HepG2 (cell line): ENCODE data around the gene SPAG6. TPM values are rescaled to one million over a fixed set of nuclear protein-coding genes. Genes with fewer than 3 reads are reported as not detected.
A peak's percentile ranks its signal among the peaks of the same experiment; 100 is the strongest.

Experiments used
- ATAC-seq: fragments of 200-7000 bp; cut with Tn5 transposase; 3 replicates; pipeline ENCODE4 v1.9.1; 2020; ENCODE audit warnings: mild to moderate bottlenecking, moderate library complexity
- BruUV-seq: library from RNA; stranded (reverse); fragments of 400-500 nt; replicated peaks from 2 replicates; lab custom pipeline; 2021; lab: Mats Ljungman, UMichigan
- CTCF ChIA-PET: fragments of 300-600 bp; formaldehyde crosslinking; extraction: SDS; loops from one replicate; lab custom pipeline; 2021; ENCODE audit warnings: low total read pairs, inconsistent platforms, low intra/inter-chr PET ratio; lab: Yijun Ruan, JAX
- POLR2A ChIA-PET: fragments of 350-600 bp; sonication (Branson Sonifier 250); formaldehyde crosslinking; loops from one replicate; lab custom pipeline; 2020; ENCODE audit warnings: antibody characterized with exemption, inconsistent platforms; lab: Yijun Ruan, JAX
- DNase-seq: peaks from one replicate; pipeline ENCODE4 v3.0.0-alpha.2; 2015; ENCODE audit warnings: low spot score
- FAIRE-seq: peaks from 3 replicates; lab custom pipeline; 2011; peaks lifted over from hg19 to GRCh38; lab: Jason Lieb, UNC
- H2AFZ ChIP-seq: one replicate; pipeline ENCODE4 v1.6.1; 2011; ENCODE audit warnings: low read length, inconsistent platforms
- H3K27ac ChIP-seq: fragments of 300-600 bp; 3 replicates; pipeline ENCODE4 v1.8.0; 2011; ENCODE audit warnings: mixed run types, mild to moderate bottlenecking, mixed read lengths, low read length, inconsistent platforms; ENCODE audit not compliant: insufficient read depth; ENCODE audit errors: extremely low read length
- H3K27me3 ChIP-seq, 2 experiments: fragments of 200-600 bp in 1 of 2; 2 replicates in 1 of 2; 3 replicates in 1 of 2; pipeline versions ENCODE4 v1.6.0 to v1.8.0; 2011; ENCODE audit warnings: low read length in 2 of 2, mild to moderate bottlenecking in 2 of 2, moderate library complexity in 2 of 2, inconsistent platforms in 1 of 2; ENCODE audit not compliant: insufficient read depth in 2 of 2, control insufficient read depth in 1 of 2
- H3K36me3 ChIP-seq, 2 experiments: fragments of 200-600 bp in 1 of 2; replicated peaks in 1 of 2; 2 replicates in 1 of 2; 3 replicates in 1 of 2; pipeline versions ENCODE4 v1.5.1 to v1.8.0; 2011; ENCODE audit warnings: low read length in 2 of 2, inconsistent platforms in 1 of 2; ENCODE audit not compliant: insufficient read depth in 2 of 2, control insufficient read depth in 1 of 2
- H3K4me1 ChIP-seq: 2 replicates; pipeline ENCODE4 v1.5.1; 2012; ENCODE audit warnings: low read length, inconsistent platforms; ENCODE audit not compliant: insufficient read depth
- H3K4me2 ChIP-seq: 2 replicates; pipeline ENCODE4 v1.6.0; 2011; ENCODE audit warnings: low read depth, low read length, inconsistent platforms
- H3K4me3 ChIP-seq, 3 experiments: fragments of 200-600 bp in 1 of 3; sonication (generic), shearing (Covaris generic) in 1 of 3; replicated peaks in 1 of 3; 2 replicates each; pipeline ENCODE4 v1.5.1; 2011 to 2016; ENCODE audit warnings: low read length in 3 of 3, inconsistent platforms in 2 of 3, low read depth in 2 of 3, mild to moderate bottlenecking in 2 of 3, control low read depth in 1 of 3, mixed read lengths in 1 of 3; ENCODE audit not compliant: insufficient read depth in 1 of 3
- H3K79me2 ChIP-seq: one replicate; pipeline ENCODE4 v1.6.1; 2011; ENCODE audit warnings: low read length, inconsistent platforms; ENCODE audit not compliant: insufficient read depth
- H3K9ac ChIP-seq: 2 replicates; pipeline ENCODE4 v1.6.0; 2011; ENCODE audit warnings: mild to moderate bottlenecking, low read depth, low read length, inconsistent platforms; ENCODE audit not compliant: insufficient read depth
- H3K9me3 ChIP-seq: 2 replicates; pipeline ENCODE4 v1.5.1; 2012; ENCODE audit warnings: mild to moderate bottlenecking, low read length
- H4K20me1 ChIP-seq: 2 replicates; pipeline ENCODE4 v1.6.0; 2011; ENCODE audit warnings: inconsistent platforms, mild to moderate bottlenecking, low read length, moderate library complexity; ENCODE audit not compliant: insufficient read depth
- GABPA ChIP-seq, 2 experiments: IDR thresholded peaks; 2 replicates each; pipeline ENCODE4 v1.6.1; 2011 to 2016; ENCODE audit warnings: low read depth in 2 of 2, low read length in 1 of 2, missing biosample characterization in 1 of 2, missing genetic modification characterization in 1 of 2
- TBX2 ChIP-seq: sonication (generic); formaldehyde crosslinking; IDR thresholded peaks from 2 replicates; pipeline ENCODE4 v1.5.0; 2020; ENCODE audit warnings: missing genetic modification reagents, mild to moderate bottlenecking, borderline replicate concordance
- ZBED4 ChIP-seq: sonication (generic); formaldehyde crosslinking; IDR thresholded peaks from 2 replicates; pipeline ENCODE4 v1.4.0; 2020; ENCODE audit warnings: missing genetic modification reagents, borderline replicate concordance
- ZBTB42 ChIP-seq: sonication (generic); formaldehyde crosslinking; IDR thresholded peaks from 2 replicates; pipeline ENCODE4 v1.5.0; 2020; ENCODE audit warnings: mild to moderate bottlenecking, missing genetic modification reagents
- ZKSCAN1 ChIP-seq: fragments of 150-350 bp; IDR thresholded peaks from 2 replicates; pipeline ENCODE4 v1.6.1; 2014; ENCODE audit warnings: low read length
- ZNF772 ChIP-seq: sonication (generic); formaldehyde crosslinking; IDR thresholded peaks from 2 replicates; pipeline ENCODE4 v1.5.0; 2020; ENCODE audit warnings: mild to moderate bottlenecking, missing genetic modification reagents
- ZNF773 ChIP-seq: sonication (generic); formaldehyde crosslinking; IDR thresholded peaks from 2 replicates; pipeline ENCODE4 v1.4.0; 2020; ENCODE audit warnings: missing genetic modification reagents, borderline replicate concordance
- ZNF777 ChIP-seq: sonication (generic); formaldehyde crosslinking; IDR thresholded peaks from 2 replicates; pipeline ENCODE4 v1.4.0; 2020; ENCODE audit warnings: missing genetic modification reagents
- WGBS: methylation state at CpG from one replicate; pipeline ENCODE4 v1.1.6; 2017; ENCODE audit warnings: low lambda C conversion rate; 5-methylcytosine and 5-hydroxymethylcytosine counted together
- in situ Hi-C: cut with HindIII; loops from 2 replicates; pipeline ENCODE4 v1.10.0; 2017; ENCODE audit warnings: low pct_unique_long_range_greater_than_20kb; ENCODE audit not compliant: extremely low pct_ligation_motif_present
- intact Hi-C: fragments of 100-400 bp; cut with micrococcal nuclease; formaldehyde crosslinking; loops from one replicate; pipeline ENCODE4 v1.10.0; 2022; ENCODE audit not compliant: unreplicated experiment
- polyA plus RNA-seq, 8 experiments: library from polyadenylated mRNA; depleted of rRNA in 3 of 8; stranded (reverse) in 7 of 8; unstranded in 1 of 8; fragments of >200 nt; fragmentation: Illumina TruSeq in 4 of 8; extraction: Trizol in 4 of 8; gene quantifications; 2 replicates each; pipeline versions ENCODE4 v1.2.1 to v1.2.3, GENCODE V29; 2011 to 2016; ENCODE audit warnings: low read depth in 4 of 8, missing spikeins in 1 of 8, mixed read lengths in 1 of 8; ENCODE audit not compliant: insufficient read depth in 1 of 8
- total RNA-seq, 5 experiments: library from RNA; depleted of rRNA; stranded (reverse); fragments of >200 nt; fragmentation: Illumina TruSeq; extraction: Trizol; gene quantifications; 2 replicates each; pipeline ENCODE4 v1.2.3, GENCODE V29; 2016; ENCODE audit warnings: low read depth in 1 of 5
- TF ChIP-seq, protein P1 (sequence below): sonication (generic); formaldehyde crosslinking; IDR thresholded peaks from 2 replicates; pipeline ENCODE4 v1.4.0; 2020; ENCODE audit warnings: mild to moderate bottlenecking, missing genetic modification reagents

The SPAG6 gene
- total and polyA plus RNA-seq, 2 of the 13 experiments (the other 11 are each of a cell fraction or from before 2014, with no cell fraction given) = not detected

DNA sequence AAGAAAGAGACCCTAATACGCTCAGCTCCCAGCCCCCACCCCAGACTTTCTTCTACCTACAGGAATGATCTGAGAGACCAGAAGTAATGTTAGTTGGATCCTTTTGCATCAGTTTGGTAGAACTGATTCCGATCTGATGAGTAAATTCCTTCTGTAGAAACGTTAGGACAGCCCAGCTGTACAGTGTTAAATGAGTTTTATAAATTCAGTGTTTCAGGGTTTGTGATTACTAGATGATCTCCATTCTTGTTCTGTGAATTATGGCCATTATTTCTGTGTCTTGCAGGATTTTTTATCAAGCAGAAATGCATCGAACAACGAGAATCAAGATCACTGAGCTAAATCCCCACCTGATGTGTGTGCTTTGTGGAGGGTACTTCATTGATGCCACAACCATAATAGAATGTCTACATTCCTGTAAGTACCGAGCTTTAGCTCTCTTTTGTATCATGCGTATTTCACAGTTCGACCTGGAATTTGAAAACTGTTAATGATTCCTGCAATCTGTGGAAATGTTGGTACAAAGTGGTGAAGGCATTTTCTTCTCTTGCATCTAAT is 19.1 kb upstream of the SPAG6 start:
- DNase-seq = no peak
- intact Hi-C loops (loop anchor here (10.0 kb wide), 1 partner anchor 189 kb away; no protein-coding TSS in a partner anchor), in situ Hi-C loops (no loop called here)
- 81% methylated on average over 8 of the region's 8 CpGs for WGBS
- H3K9ac ChIP-seq = 0 out of 2 replicates have a peak overlapping the region, but pooled peaks have one; percentile 36
- H3K4me2 ChIP-seq = peak overlapping the region; percentile 77
- H2AFZ ChIP-seq = no peak overlapping the region
- CTCF ChIA-PET = no interaction called here
- H3K27me3 ChIP-seq = peaks cover 0 to 7% of the 10 kb centered on the region in 2 experiments; a peak in 2 of 5 replicates
- peak overlapping the region; percentile 56 for H3K27ac ChIP-seq
- POLR2A ChIA-PET = interaction anchor here (0.6 to 2.4 kb wide), 2 partner anchors 10 to 14 kb away, joined by 3 to 15 read pairs; partner anchors contain the start of gene COMMD3
- H3K4me3 ChIP-seq = peak overlapping the region; percentile 52 to 79 (median 54); a peak in 4 of 6 replicates
- H3K79me2 ChIP-seq = peaks cover 30% of the 10 kb centered on the region
- peaks cover 38% of the 10 kb centered on the region for H3K4me1 ChIP-seq
- no peak for ATAC-seq
- BruUV-seq = no TSS peak
- TF ChIP-seq, protein P1, sequence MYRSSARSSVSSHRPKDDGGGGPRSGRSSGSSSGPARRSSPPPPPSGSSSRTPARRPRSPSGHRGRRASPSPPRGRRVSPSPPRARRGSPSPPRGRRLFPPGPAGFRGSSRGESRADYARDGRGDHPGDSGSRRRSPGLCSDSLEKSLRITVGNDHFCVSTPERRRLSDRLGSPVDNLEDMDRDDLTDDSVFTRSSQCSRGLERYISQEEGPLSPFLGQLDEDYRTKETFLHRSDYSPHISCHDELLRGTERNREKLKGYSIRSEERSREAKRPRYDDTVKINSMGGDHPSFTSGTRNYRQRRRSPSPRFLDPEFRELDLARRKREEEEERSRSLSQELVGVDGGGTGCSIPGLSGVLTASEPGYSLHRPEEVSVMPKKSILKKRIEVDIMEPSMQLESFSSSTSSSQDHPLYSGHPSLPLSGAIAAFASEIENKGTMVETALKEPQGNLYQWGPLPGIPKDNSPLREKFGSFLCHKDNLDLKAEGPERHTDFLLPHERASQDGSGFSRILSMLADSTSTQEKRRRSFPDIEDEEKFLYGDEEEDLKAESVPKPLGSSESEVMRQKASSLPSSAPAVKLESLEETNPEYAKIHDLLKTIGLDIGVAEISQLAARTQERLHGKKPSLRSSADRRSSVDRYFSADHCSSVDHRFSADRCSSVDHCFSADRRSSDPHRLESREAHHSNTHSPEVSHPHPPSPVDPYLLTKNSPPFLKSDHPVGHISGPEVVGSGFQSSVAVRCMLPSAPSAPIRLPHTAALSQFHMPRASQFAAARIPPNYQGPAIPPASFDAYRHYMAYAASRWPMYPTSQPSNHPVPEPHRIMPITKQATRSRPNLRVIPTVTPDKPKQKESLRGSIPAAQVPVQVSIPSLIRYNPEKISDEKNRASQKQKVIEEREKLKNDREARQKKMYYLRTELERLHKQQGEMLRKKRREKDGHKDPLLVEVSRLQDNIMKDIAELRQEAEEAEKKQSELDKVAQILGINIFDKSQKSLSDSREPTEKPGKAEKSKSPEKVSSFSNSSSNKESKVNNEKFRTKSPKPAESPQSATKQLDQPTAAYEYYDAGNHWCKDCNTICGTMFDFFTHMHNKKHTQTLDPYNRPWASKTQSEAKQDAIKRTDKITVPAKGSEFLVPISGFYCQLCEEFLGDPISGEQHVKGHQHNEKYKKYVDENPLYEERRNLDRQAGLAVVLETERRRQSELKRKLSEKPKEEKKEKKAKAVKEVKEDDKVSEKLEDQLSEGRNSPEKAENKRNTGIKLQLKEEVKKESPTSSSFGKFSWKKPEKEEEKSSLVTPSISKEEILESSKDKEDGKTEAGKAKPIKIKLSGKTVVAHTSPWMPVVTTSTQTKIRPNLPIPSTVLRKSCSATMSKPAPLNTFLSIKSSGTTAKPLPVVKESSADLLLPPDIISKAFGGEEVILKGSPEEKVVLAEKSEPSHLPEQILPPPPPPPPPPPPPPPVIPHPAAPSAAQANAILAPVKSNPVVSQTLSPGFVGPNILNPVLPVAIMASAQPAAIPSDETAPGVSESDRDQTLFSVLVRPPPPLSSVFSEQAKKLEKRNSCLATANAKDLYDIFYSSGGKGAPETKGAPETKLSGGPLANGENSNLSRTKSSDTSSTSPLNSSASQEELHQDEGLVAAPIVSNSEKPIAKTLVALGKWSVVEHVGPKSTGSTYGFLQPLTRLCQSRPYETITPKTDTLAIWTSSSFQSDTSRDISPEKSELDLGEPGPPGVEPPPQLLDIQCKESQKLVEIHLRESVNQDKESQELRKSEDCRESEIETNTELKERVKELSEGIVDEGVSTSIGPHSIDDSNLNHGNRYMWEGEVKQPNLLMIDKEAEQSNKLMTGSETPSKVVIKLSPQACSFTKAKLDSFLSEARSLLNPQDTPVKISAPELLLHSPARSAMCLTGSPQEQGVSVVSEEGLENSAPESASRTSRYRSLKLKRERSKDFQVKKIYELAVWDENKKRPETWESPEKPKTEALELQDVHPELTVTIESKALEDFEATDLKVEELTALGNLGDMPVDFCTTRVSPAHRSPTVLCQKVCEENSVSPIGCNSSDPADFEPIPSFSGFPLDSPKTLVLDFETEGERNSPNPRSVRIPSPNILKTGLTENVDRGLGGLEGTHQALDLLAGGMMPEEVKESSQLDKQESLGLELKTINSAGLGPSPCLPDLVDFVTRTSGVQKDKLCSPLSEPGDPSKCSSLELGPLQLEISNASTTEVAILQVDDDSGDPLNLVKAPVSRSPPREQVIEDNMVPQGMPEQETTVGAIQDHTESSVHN = no peak
- TF ChIP-seq ZBTB42 (CRISPR knock-in tag) = no peak
- no peak for TF ChIP-seq ZNF773 (CRISPR knock-in tag)
- 0 out of 2 replicates have a peak, but pooled peaks have one; percentile 22 for TF ChIP-seq ZNF772 (CRISPR knock-in tag)
- 0 out of 2 replicates have a peak, but pooled peaks have one; percentile 8 for TF ChIP-seq TBX2 (CRISPR knock-in tag)
- TF ChIP-seq ZKSCAN1 = no peak
- TF ChIP-seq ZBED4 (CRISPR knock-in tag) = no peak
- no peak for TF ChIP-seq GABPA (IDR thresholded peaks at IDR 0.05; ENCODE audit: low read depth, low read length)
- TF ChIP-seq GABPA (CRISPR knock-in tag; IDR thresholded peaks at IDR 0.05; ENCODE audit: low read depth) = peak; percentile 1; the same call in 1 of the 2 replicates
- no peak for TF ChIP-seq ZNF777
- TF ChIP-seq, all 625 proteins: peak for 3
- Histone ChIP-seq H3K9me3 (no peaks in the 10 kb centered on the region), H4K20me1 (peaks cover 32% of the 10 kb centered on the region), H3K36me3 (peaks cover 0 to 15% of the 10 kb centered on the region in 2 experiments; a peak in 2 of 5 replicates)
- no peak for FAIRE-seq
